Endothelial cell of umbilical vein (primary cell): Measurements from ENCODE around the gene ADCYAP1R1. TPM values are rescaled to one million over a fixed set of nuclear protein-coding genes. Genes with fewer than 3 reads are reported as not detected.

Experiments
- BruUV-seq: library from RNA; stranded (reverse); fragments of 400-500 nt; replicated peaks from 2 replicates; lab custom pipeline; 2021; lab: Mats Ljungman, UMichigan
- CTCF ChIA-PET: fragments of 300-600, 350-600 bp; sonication (Branson Sonifier 250); formaldehyde crosslinking; loops from one replicate; lab custom pipeline; 2021; ENCODE audit warnings: antibody characterized with exemption, inconsistent platforms; lab: Charles Lee
- POLR2A ChIA-PET: fragments of 300-600, 350-600 bp; sonication (Branson Sonifier 250); formaldehyde crosslinking; loops from one replicate; lab custom pipeline; 2021; ENCODE audit warnings: antibody characterized with exemption, inconsistent platforms; lab: Charles Lee
- DNase-seq: peaks from one replicate; pipeline ENCODE4 v3.0.0-alpha.2; 2011; ENCODE audit warnings: low read depth, low spot score
- FAIRE-seq: peaks from 2 replicates; lab custom pipeline; 2011; peaks lifted over from hg19 to GRCh38; lab: Jason Lieb, UNC
- H2AFZ ChIP-seq: 2 replicates; pipeline ENCODE4 v1.6.0; 2012; ENCODE audit warnings: low read depth, low read length, control low read depth, inconsistent platforms
- H3K27ac ChIP-seq: 2 replicates; pipeline ENCODE4 v1.5.1; 2011; ENCODE audit warnings: low read depth, mild to moderate bottlenecking, control low read depth, low read length, moderate library complexity; ENCODE audit not compliant: insufficient read depth
- H3K27me3 ChIP-seq, 2 experiments: 2 replicates each; pipeline versions ENCODE4 v1.6.0 to v1.6.1; 2011; ENCODE audit warnings: low read length in 2 of 2, mixed read lengths in 1 of 2; ENCODE audit not compliant: control insufficient read depth in 2 of 2, insufficient read depth in 2 of 2
- H3K36me3 ChIP-seq, 2 experiments: 2 replicates in 1 of 2; 3 replicates in 1 of 2; pipeline ENCODE4 v1.5.1; 2011; ENCODE audit warnings: low read length in 2 of 2, mild to moderate bottlenecking in 1 of 2, moderate library complexity in 1 of 2; ENCODE audit not compliant: control insufficient read depth in 2 of 2, insufficient read depth in 2 of 2; ENCODE audit errors: extremely low read depth in 1 of 2
- H3K4me1 ChIP-seq: 3 replicates; pipeline ENCODE4 v1.5.1; 2011; ENCODE audit warnings: mild to moderate bottlenecking, low read length; ENCODE audit not compliant: control insufficient read depth, insufficient read depth; ENCODE audit errors: extremely low read depth
- H3K4me2 ChIP-seq: 2 replicates; pipeline ENCODE4 v1.6.1; 2011; ENCODE audit warnings: low read length, control low read depth, mixed read lengths; ENCODE audit not compliant: insufficient read depth
- H3K4me3 ChIP-seq, 3 experiments: fragments of 200-600 bp in 1 of 3; sonication (generic), shearing (Covaris generic) in 1 of 3; replicated peaks in 1 of 3; 2 replicates each; pipeline ENCODE4 v1.5.1; 2011 to 2016; ENCODE audit warnings: control low read depth in 3 of 3, low read length in 3 of 3, mild to moderate bottlenecking in 2 of 3, inconsistent platforms in 1 of 3, low read depth in 1 of 3, moderate library complexity in 1 of 3; ENCODE audit not compliant: insufficient read depth in 1 of 3
- H3K79me2 ChIP-seq: 2 replicates; pipeline ENCODE4 v1.6.0; 2012; ENCODE audit warnings: low read length, inconsistent platforms; ENCODE audit not compliant: control insufficient read depth, insufficient read depth
- H3K9ac ChIP-seq: replicated peaks from 2 replicates; pipeline ENCODE3; 2011; ENCODE audit warnings: low read length, control low read depth; ENCODE audit not compliant: insufficient read depth; ENCODE audit errors: extremely low read depth
- H3K9me1 ChIP-seq: replicated peaks from 3 replicates; pipeline ENCODE4 v1.6.0; 2011; ENCODE audit warnings: mild to moderate bottlenecking, low read length; ENCODE audit not compliant: control insufficient read depth, insufficient read depth; ENCODE audit errors: extremely low read depth
- H3K9me3 ChIP-seq: replicated peaks from 2 replicates; pipeline ENCODE4 v1.5.1; 2012; ENCODE audit warnings: low read length, inconsistent platforms; ENCODE audit not compliant: control insufficient read depth, insufficient read depth
- H4K20me1 ChIP-seq: replicated peaks from 2 replicates; pipeline ENCODE3; 2011; ENCODE audit warnings: mild to moderate bottlenecking, low read length; ENCODE audit not compliant: control insufficient read depth, insufficient read depth; ENCODE audit errors: extremely low read depth
- CTCF ChIP-seq, 2 donors: IDR thresholded peaks; 1 replicate in 1 of 2; 2 replicates in 1 of 2; pipeline ENCODE4 v1.5.1; 2011; ENCODE audit warnings: low read length in 2 of 2, mild to moderate bottlenecking in 2 of 2, moderate library complexity in 2 of 2, control low read depth in 1 of 2, inconsistent platforms in 1 of 2, low read depth in 1 of 2; ENCODE audit not compliant: insufficient read depth in 1 of 2; ENCODE audit errors: extremely low read depth in 1 of 2
- EZH2 ChIP-seq: IDR thresholded peaks from 2 replicates; pipeline ENCODE4 v1.6.1; 2012; ENCODE audit warnings: borderline replicate concordance, low read depth, mild to moderate bottlenecking, moderate library complexity, low read length, inconsistent platforms; ENCODE audit not compliant: severe bottlenecking
- FOS ChIP-seq: IDR thresholded peaks from 2 replicates; pipeline ENCODE4 v1.6.1; 2011; ENCODE audit warnings: mild to moderate bottlenecking, low read length, moderate library complexity, borderline replicate concordance; ENCODE audit not compliant: insufficient read depth
- GATA2 ChIP-seq: IDR thresholded peaks from 2 replicates; pipeline ENCODE4 v1.7.0; 2011; ENCODE audit warnings: low read depth, mild to moderate bottlenecking, moderate library complexity, mixed read lengths, low read length; ENCODE audit not compliant: insufficient read length, insufficient read depth
- JUN ChIP-seq: IDR thresholded peaks from 2 replicates; pipeline ENCODE4 v1.6.1; 2011; ENCODE audit warnings: borderline replicate concordance, low read depth; ENCODE audit not compliant: insufficient read length, insufficient read depth
- MAX ChIP-seq: IDR thresholded peaks from 2 replicates; pipeline ENCODE4 v1.6.1; 2011; ENCODE audit not compliant: insufficient read depth, insufficient read length
- MYC ChIP-seq: IDR thresholded peaks from one replicate; pipeline ENCODE4 v1.6.1; 2011; ENCODE audit warnings: mild to moderate bottlenecking, low read depth, low read length
- POLR2A ChIP-seq: IDR thresholded peaks from 2 replicates; pipeline ENCODE4 v1.6.1; 2012; ENCODE audit warnings: low read depth, mild to moderate bottlenecking, control low read depth, low read length
- POLR2AphosphoS5 ChIP-seq: IDR thresholded peaks from 2 replicates; pipeline ENCODE4 v1.6.1; 2012; ENCODE audit warnings: low read depth, mild to moderate bottlenecking, control low read depth, low read length, moderate library complexity; ENCODE audit not compliant: insufficient read depth
- dilution Hi-C: fragments of 300-500 bp; cut with MboI; formaldehyde crosslinking; loops from one replicate; pipeline ENCODE4 v1.15.0; 2019; ENCODE audit warnings: low sequenced_read_pairs; ENCODE audit not compliant: extremely low pct_ligation_motif_present
- intact Hi-C: fragments of 100-400 bp; cut with micrococcal nuclease; formaldehyde crosslinking; loops from one replicate; pipeline ENCODE4 v1.10.0; 2022
- polyA plus RNA-seq, 4 experiments: library from polyadenylated mRNA; depleted of rRNA in 3 of 4; stranded (reverse) in 3 of 4; unstranded in 1 of 4; fragments of >200 nt; gene quantifications; 2 replicates each; pipeline versions ENCODE4 v1.2.1 to v1.2.3, GENCODE V29; 2011 to 2012; ENCODE audit warnings: missing spikeins in 1 of 4
- total RNA-seq: library from RNA; stranded (reverse); gene quantifications from 2 replicates; pipeline ENCODE4 v1.2.3, GENCODE V29; 2021

Gene ADCYAP1R1
- total and polyA plus RNA-seq, 2 donors (not counting 3 experiments of a cell fraction or from before 2014, with no cell fraction given), result 0.04 TPM; not detected in 1

DNA sequence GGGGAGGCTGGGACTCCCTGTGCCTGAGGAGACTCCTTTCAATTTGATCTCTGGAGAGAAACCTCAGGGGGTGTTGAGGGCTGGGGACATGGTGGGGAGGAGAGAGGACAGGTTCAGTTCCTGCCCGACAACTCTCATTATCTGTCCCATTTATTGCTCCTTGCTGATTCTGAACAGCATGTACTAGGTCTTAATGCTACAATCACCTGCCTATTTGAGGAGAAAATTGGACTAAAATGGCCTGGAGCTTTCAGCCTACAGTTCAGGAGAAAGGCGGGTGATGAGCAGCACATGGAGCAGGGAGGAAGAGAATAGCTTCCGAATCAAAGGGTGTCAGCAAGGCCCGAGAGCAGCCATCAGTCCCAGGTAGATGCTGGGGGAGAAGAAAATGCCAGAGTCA, 30.0 kb upstream of the ADCYAP1R1 start:
- no peaks in the 10 kb centered on the region for H3K79me2 ChIP-seq
- no peak overlapping the region for H3K4me3 ChIP-seq
- no peaks in the 10 kb centered on the region for H4K20me1 ChIP-seq
- no peak for DNase-seq
- ChIA-PET POLR2A (no interaction called here), CTCF (no interaction called here)
- H3K4me1 ChIP-seq, result no peaks in the 10 kb centered on the region
- H3K4me2 ChIP-seq, result no peak overlapping the region
- no peak overlapping the region for H3K27ac ChIP-seq
- H3K9me1 ChIP-seq, result no peaks in the 10 kb centered on the region
- FAIRE-seq, result no peak
- BruUV-seq, result no TSS peak
- TF ChIP-seq MAX (no peak), MYC (no peak), EZH2 (no peak), CTCF (IDR thresholded peaks at IDR 0.05; ENCODE audit: extremely low read depth in 1 of 2, insufficient read depth in 1 of 2, low read depth in 1 of 2, low read length in 2 of 2) (no peak), FOS (no peak), GATA2 (no peak), POLR2A (no peak), JUN (no peak), POLR2AphosphoS5 (no peak)
- H2AFZ ChIP-seq, result no peak overlapping the region
- dilution Hi-C loops, result no loop called here
- H3K36me3 ChIP-seq, result no peaks in the 10 kb centered on the region
- H3K9me3 ChIP-seq, result no peaks in the 10 kb centered on the region
- H3K9ac ChIP-seq, result no peak overlapping the region
- intact Hi-C loops, result no loop called here
- peaks cover 0 to 5% of the 10 kb centered on the region in 2 experiments for H3K27me3 ChIP-seq
